NB4 (cell line): ENCODE data around the gene RASSF3.

ENCODE experiments used
- DNase-seq: peaks from one replicate; pipeline ENCODE4 v3.0.0; 2010; ENCODE audit warnings: low read depth
- H3K4me3 ChIP-seq: one replicate; pipeline ENCODE4 v1.5.1; 2011; ENCODE audit warnings: mild to moderate bottlenecking, low read depth, low read length, moderate library complexity
- CTCF ChIP-seq: IDR thresholded peaks from one replicate; pipeline ENCODE4 v1.5.1; 2012; ENCODE audit warnings: low read depth, low read length
- MAX ChIP-seq: IDR thresholded peaks from 2 replicates; pipeline ENCODE4 v1.6.1; 2011; ENCODE audit warnings: low read depth, low read length
- MYC ChIP-seq: IDR thresholded peaks from 2 replicates; pipeline ENCODE4 v1.6.1; 2011; ENCODE audit warnings: low read depth, low read length
- POLR2A ChIP-seq: IDR thresholded peaks from 2 replicates; pipeline ENCODE4 v1.6.1; 2011; ENCODE audit warnings: mild to moderate bottlenecking; ENCODE audit not compliant: insufficient read length; ENCODE audit errors: extremely low read depth

Gene RASSF3

GRCh38 chr12:64675795-64676194, 65.5 kb downstream of the RASSF3 start:
- TF ChIP-seq POLR2A: no peak
- no peak for TF ChIP-seq MAX
- TF ChIP-seq MYC: no peak
- no peak for TF ChIP-seq CTCF
- no peak for DNase-seq
- no peak overlapping the region for H3K4me3 ChIP-seq

- TF ChIP-seq POLR2A: no peak
- no peak for TF ChIP-seq MYC
- TF ChIP-seq MAX: no peak
- TF ChIP-seq CTCF: no peak
- no peak for DNase-seq
- H3K4me3 ChIP-seq: no peak overlapping the region
Observed at GRCh38 chr12:64678248-64678647, 68.0 kb downstream of the RASSF3 start.

GRCh38 chr12:64678835-64679234, 68.5 kb downstream of the RASSF3 start:
- no peak for DNase-seq
- no peak for TF ChIP-seq POLR2A
- no peak for TF ChIP-seq CTCF
- H3K4me3 ChIP-seq: no peak overlapping the region

GRCh38 chr12:64679487-64680001, 69.2 kb downstream of the RASSF3 start:
- no peak overlapping the region for H3K4me3 ChIP-seq
- TF ChIP-seq MYC (no peak), CTCF (no peak), MAX (no peak), POLR2A (no peak)
- no peak for DNase-seq

- DNase-seq: no peak
- H3K4me3 ChIP-seq: no peak overlapping the region
- no peak for TF ChIP-seq POLR2A
Observed at GRCh38 chr12:64680235-64680634, 69.9 kb downstream of the RASSF3 start.

GRCh38 chr12:64681200-64682052, 71.1 kb downstream of the RASSF3 start:
- H3K4me3 ChIP-seq: no peak overlapping the region
- no peak for TF ChIP-seq MAX
- TF ChIP-seq MYC: no peak
- TF ChIP-seq POLR2A: no peak
- TF ChIP-seq CTCF: no peak
- DNase-seq: no peak
